ENCODE results near the gene ZNF136. TPM values are rescaled to one million over a fixed set of nuclear protein-coding genes. Genes with fewer than 3 reads are reported as not detected.

The ZNF136 gene
- polyA plus RNA-seq, 1 experiment, result 4.0 TPM

DNA sequence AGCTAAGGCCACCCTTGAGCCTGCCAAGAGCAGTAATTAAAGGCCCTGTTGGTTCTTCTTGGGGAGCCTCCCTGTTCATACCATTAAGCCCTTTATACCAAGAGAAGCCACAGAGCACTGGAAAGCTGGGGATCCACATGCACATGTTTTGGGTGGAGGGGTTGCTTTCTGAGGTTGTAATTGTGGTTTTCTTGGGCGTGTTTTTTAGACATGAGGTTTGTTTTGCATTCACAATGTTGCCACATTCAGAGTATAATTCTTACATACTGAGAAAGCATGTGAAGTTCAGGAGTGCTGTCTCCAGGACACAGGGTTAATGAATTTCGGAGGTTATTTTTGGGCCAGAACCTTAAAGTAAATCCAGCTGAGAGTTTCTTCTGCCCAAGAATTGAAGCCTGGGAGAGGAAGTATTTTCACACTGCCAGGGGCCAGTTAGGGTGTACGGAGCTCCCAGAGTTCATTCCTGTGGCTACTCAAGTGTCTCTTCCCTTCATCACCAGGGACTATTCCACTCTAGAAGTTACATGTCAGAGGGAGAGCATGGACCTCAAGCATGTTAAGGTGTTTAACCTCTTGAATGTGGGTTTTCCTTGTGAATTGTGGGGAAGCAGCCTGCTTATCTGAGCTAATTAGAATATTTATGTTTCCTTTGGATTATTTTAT lies 37.0 kb downstream of the ZNF136 start:
- DNase-seq (ENCODE audit: low read depth, low spot score), result no peak
- CTCF ChIA-PET, result no interaction called here

DNA sequence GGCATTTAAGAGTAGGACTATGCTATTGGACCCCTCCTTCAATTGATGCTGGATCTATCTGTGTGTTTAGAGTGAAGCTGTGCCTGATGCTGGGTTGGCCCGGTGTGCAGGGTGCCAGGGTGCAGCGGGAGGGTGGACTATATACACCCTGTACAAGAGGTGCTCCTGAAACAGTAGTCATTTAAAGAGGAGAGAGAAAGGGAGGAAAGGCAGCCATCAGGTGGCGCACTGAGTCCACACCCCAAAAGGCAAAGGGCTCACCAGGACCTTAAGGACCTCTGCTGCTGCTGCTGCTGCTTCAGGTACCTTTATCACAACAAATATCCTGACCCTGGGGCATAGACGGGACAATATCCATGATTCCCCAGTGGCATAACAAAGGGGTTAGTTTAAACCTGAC lies 39.4 kb downstream of the ZNF136 start:
- DNase-seq (ENCODE audit: low read depth, low spot score), result no peak
- peaks cover 42% of the 10 kb centered on the region for H3K9me3 ChIP-seq (ENCODE audit: control insufficient read depth, insufficient read depth, low read length)
- ChIA-PET POLR2A (no interaction called here), CTCF (no interaction called here)
- TF ChIP-seq, protein P1, sequence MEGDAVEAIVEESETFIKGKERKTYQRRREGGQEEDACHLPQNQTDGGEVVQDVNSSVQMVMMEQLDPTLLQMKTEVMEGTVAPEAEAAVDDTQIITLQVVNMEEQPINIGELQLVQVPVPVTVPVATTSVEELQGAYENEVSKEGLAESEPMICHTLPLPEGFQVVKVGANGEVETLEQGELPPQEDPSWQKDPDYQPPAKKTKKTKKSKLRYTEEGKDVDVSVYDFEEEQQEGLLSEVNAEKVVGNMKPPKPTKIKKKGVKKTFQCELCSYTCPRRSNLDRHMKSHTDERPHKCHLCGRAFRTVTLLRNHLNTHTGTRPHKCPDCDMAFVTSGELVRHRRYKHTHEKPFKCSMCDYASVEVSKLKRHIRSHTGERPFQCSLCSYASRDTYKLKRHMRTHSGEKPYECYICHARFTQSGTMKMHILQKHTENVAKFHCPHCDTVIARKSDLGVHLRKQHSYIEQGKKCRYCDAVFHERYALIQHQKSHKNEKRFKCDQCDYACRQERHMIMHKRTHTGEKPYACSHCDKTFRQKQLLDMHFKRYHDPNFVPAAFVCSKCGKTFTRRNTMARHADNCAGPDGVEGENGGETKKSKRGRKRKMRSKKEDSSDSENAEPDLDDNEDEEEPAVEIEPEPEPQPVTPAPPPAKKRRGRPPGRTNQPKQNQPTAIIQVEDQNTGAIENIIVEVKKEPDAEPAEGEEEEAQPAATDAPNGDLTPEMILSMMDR (IDR thresholded peaks at IDR 0.05; ENCODE audit: low read depth, low read length), result no peak
- no peaks in the 10 kb centered on the region for H3K27me3 ChIP-seq (ENCODE audit: control insufficient read depth, insufficient read depth, low read length)
- no peak overlapping the region for H3K4me3 ChIP-seq (ENCODE audit: low read depth, low read length)
- H3K27ac ChIP-seq (ENCODE audit: low read depth, low read length), result no peak overlapping the region

More for the DNA sequence above, 37.0 kb downstream of the ZNF136 start:
- TF ChIP-seq, protein P1 (IDR thresholded peaks at IDR 0.05; ENCODE audit: low read depth, low read length), result no peak
- H3K27ac ChIP-seq (ENCODE audit: low read depth, low read length), result no peak overlapping the region
- H3K27me3 ChIP-seq (ENCODE audit: control insufficient read depth, insufficient read depth, low read length), result no peaks in the 10 kb centered on the region
- H3K4me3 ChIP-seq (ENCODE audit: low read depth, low read length), result no peak overlapping the region
- peaks cover 50% of the 10 kb centered on the region for H3K9me3 ChIP-seq (ENCODE audit: control insufficient read depth, insufficient read depth, low read length)
- POLR2A ChIA-PET, result no interaction called here

DNA sequence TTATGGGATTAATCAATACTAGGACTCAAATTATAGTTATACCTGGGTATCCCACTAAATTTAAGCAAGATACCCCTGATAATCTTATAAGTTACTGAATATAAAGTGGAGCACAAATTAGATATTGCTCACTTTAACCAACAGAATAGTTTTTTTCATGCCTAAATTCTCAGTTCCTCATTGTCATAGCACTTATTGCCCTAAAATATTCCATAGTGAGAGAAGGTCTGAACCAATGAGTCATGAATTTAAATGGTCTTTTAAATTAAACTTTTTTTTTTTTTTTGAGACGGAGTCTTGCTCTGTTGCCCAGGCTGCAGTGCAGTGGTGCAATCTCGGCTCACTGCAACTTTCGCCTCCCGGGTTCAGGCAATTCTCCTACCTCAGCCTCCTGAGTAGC lies 42.4 kb downstream of the ZNF136 start:
- TF ChIP-seq, protein P1 (IDR thresholded peaks at IDR 0.05; ENCODE audit: low read depth, low read length), result no peak
- Histone ChIP-seq H3K9me3 (ENCODE audit: control insufficient read depth, insufficient read depth, low read length) (peaks cover 45% of the 10 kb centered on the region), H3K27me3 (ENCODE audit: control insufficient read depth, insufficient read depth, low read length) (no peaks in the 10 kb centered on the region), H3K27ac (ENCODE audit: low read depth, low read length) (no peak overlapping the region), H3K4me3 (ENCODE audit: low read depth, low read length) (no peak overlapping the region)
- DNase-seq (ENCODE audit: low read depth, low spot score), result no peak
- ChIA-PET POLR2A (no interaction called here), CTCF (no interaction called here)

DNA sequence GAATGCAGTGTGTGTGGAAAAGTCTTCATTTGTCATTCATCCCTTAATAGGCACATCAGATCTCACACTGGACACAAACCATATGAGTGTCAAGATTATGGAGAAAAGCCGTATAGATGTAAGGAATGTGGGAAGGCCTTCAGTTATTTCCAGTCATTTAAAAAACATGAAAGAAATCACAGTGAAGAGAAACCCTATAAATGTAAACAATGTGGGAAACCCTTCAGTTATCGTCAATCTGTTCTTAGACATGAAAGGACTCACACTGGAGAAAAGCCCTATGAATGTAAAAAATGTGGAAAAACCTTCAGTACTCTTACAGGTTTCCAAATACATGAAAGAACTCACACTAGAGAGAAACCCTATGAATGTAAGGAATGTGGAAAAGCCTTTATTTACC lies 45.3 kb downstream of the ZNF136 start:
- ChIA-PET CTCF (no interaction called here), POLR2A (no interaction called here)
- no peaks in the 10 kb centered on the region for H3K27me3 ChIP-seq (ENCODE audit: control insufficient read depth, insufficient read depth, low read length)
- no peak overlapping the region for H3K27ac ChIP-seq (ENCODE audit: low read depth, low read length)
- TF ChIP-seq, protein P1 (IDR thresholded peaks at IDR 0.05; ENCODE audit: low read depth, low read length), result no peak
- peaks cover 47% of the 10 kb centered on the region for H3K9me3 ChIP-seq (ENCODE audit: control insufficient read depth, insufficient read depth, low read length)
- H3K4me3 ChIP-seq (ENCODE audit: low read depth, low read length), result no peak overlapping the region
- no peak for DNase-seq (ENCODE audit: low read depth, low spot score)

DNA sequence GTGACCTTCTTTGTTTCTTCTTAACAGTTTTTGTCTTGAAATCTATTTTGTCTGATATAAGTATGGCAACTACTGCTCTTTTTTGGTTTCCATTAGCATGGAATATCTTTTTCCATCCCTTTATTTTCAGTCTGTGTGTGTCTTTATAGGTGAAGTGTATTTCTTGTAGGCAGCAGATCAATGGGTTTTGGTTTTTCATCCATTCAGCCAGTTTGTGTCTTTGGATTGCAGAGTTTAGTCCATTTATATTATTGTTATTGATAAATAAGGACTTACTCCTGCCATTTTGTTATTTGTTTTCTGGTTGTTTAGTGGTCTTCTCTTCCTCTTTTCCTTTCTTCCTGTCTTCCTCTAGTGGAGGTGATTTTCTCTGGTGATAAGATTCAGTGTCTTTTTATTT lies 54.4 kb downstream of the ZNF136 start:
- Histone ChIP-seq H3K27ac (ENCODE audit: low read depth, low read length) (no peak overlapping the region), H3K4me3 (ENCODE audit: low read depth, low read length) (no peak overlapping the region), H3K9me3 (ENCODE audit: control insufficient read depth, insufficient read depth, low read length) (peaks cover 28% of the 10 kb centered on the region), H3K27me3 (ENCODE audit: control insufficient read depth, insufficient read depth, low read length) (no peaks in the 10 kb centered on the region)
- ChIA-PET POLR2A (no interaction called here), CTCF (no interaction called here)
- DNase-seq (ENCODE audit: low read depth, low spot score), result no peak
- TF ChIP-seq, protein P1 (IDR thresholded peaks at IDR 0.05; ENCODE audit: low read depth, low read length), result no peak
